Midbrain (tissue), 1 donor: Measurements from ENCODE around the gene CLDN10.

Experiments used
- DNase-seq: peaks from one replicate; lab custom pipeline; 2025; lab: John Stamatoyannopoulos, UW

The CLDN10 gene

DNA sequence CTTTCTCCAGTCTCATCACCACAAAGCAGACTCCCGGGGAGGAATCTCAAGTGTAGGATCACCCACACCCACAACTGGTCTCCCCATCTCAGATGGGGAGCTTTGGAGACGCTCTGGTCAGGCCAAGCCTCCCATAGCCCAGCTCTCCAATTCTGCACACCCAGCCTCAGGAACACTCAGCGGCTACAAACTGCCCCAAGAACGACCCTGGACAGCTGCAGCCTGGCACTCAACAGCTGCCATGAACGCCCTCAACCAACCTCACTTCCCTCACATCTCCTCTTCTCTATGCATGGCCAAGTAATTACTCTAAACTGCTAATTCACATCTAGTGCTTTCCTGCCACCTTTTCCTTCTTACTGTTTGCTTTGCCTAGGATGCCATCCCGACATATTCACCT is 49.4 kb downstream of the CLDN10 start:
- DNase-seq: no peak

DNA sequence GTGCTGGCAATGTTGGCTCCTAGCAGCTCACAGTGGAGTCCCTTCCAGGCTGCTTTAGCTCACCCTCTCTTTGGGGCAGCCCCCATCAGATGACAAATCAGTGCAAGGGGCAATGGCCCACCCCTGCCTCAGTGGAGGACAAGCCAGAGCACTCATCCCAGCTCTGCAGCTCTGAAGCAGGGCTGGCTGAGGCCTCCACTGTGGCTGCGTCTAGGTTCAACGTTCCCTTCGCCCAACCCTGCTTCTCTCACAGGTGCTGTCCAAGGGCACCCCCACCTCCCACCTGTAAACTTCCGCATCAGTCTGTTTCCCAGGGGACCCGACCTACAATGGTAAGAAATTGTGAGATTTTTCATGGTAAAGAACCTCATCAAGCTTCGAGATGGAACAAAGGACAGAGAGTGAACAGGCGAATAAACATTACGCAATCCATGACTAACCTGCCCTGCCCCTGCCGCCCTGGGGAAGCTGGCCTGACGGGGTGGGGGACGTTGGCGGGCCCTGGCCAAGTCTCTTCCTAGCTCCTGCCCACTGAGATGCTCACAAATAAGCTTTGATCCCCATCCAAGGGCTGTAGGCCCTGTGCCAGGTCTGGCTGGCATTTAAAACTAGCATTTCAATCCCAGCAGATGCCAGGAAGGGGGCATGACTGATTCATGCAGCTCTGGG is 51.5 kb downstream of the CLDN10 start:
- no peak for DNase-seq

DNA sequence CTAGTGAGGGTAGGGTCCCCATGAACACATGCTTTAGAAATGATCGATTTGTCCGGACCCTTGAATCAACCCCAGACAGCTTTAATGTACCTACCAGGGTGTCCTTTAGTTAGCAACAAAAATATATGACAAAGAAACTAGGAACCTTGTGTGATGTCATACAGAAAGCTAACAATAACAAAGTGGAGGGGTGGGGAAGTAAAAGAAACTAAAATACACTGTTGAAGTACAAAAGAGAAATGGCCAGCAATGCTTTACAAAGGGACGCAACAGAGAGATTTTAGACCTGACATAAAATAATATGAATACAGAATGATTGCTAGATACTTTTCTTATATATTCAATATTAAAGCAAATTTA is 52.0 kb downstream of the CLDN10 start:
- no peak for DNase-seq

DNA sequence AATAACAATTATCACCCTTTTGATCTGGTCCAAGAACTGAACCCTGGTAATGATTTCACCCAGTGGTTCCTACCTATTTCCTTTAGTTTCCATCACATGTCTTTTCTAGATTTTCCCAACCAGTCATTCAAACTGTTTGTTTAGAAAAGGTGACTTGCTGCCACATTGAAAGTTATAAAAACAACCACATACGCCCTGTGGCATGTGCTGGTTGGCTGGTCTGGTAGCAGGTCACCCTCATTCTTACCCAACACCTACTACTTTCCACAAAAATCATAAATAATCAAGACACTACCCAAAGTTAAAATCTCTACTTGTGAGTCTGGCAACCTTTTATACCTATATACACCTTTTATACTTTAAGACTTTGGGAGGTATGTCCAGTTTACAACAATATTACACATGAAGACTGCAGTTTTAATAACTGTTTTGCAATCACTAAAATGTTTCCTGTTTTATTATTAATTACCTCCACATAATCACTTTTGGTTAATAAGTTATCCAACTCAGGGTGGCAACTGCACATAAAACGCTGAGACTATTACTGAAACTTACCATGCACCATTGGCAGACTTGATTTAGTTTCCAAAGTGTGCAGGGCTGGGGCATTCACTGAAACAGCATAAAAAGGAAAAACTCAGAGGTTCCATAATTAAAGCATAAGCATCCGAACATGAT is 53.1 kb downstream of the CLDN10 start:
- no peak for DNase-seq

DNA sequence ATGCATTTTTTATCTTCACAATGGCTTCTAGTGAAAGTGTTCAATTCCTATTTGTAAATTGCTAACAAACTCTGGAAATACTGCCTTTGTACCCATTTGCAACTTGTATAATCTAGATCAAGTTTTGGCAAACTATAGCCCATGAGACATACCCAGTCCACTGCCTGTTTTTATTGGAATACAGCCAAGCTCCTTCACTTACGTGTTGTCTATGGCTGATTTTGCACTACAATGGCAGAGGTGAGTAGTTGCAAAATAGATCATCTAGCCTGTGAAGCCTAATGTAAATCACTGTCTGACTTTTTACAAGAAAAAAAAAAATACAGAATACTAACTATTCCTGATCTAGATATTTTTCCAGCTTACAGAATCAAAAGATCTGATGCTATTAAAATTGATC is 54.8 kb downstream of the CLDN10 start:
- no peak for DNase-seq

DNA sequence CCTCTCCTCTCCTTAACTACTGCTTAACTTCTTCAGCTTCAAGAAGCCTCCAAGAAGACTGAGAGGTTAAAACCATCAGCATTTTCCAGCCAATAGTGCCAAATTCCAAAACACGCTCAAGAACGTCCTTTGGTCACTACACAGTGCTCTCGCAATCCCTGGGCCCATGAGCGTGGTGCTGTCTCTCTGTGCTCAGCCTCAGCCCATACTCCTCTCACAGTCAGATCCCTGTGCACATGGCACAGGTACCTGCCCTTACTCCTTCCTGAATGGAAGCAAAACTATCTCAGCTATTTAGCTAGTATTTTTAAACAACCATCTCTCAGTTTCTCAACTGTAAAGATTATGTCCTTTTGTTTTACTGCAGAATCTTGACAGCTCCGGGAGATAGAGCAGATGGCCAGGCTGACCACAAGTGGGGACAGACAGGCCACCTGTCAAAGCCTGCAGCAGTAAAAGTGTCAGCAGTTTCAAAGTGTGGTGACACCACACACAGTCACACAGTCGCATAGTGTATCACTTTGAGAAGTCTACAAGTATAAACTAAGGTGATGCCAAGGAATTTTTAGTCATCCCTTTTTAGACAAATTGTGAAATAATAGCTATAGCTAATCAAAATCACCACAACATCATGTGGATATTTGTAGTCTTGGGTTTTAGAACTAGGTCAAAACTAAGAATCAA is 56.3 kb downstream of the CLDN10 start:
- no peak for DNase-seq

DNA sequence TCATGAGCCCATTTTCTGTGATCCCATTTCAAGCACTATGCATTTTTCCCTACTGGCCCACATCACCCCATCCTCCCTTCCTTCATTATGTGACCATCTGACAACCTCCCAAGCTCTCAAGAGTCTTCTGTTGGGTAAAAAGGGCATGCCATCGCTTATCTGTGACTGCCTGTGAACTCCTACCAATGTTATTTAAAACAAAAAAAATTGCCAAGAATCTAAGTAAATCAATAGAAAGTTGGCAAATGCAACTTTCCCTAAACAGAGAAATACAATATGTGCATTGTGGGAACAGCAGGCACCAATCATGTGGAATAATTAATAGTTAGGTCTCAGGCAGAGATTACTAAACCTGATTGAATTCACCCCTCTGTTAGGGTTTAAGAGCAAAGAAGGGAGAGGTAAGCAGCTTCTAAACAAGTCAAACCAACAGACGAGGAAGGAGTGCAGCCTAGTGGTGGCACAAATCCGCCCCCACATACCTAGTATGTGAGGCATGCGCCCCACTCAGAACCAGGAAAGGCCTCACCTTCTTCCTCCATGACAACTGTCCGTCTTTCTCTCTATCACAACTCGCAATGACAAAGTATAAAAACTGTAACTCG is 62.2 kb downstream of the CLDN10 start:
- no peak for DNase-seq

DNA sequence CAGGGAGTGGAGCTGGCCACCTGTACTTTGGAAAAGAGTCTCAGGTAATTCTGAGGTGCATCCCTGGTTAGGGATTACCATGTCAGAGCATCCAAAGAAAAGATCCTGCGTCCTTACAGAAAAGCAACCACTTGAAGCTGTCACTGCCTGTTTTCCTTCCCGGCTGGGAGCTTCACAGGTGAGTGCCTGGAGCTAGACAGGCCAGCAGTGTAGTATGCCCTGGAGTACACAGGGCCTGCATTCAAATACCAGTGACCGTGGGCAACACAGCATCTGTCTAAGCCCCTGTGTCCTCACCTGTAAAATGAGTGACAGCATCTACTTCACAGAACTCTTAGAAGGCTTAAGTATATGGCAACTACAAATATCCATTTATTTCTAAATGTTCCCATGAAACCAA is 63.0 kb downstream of the CLDN10 start:
- DNase-seq: no peak

DNA sequence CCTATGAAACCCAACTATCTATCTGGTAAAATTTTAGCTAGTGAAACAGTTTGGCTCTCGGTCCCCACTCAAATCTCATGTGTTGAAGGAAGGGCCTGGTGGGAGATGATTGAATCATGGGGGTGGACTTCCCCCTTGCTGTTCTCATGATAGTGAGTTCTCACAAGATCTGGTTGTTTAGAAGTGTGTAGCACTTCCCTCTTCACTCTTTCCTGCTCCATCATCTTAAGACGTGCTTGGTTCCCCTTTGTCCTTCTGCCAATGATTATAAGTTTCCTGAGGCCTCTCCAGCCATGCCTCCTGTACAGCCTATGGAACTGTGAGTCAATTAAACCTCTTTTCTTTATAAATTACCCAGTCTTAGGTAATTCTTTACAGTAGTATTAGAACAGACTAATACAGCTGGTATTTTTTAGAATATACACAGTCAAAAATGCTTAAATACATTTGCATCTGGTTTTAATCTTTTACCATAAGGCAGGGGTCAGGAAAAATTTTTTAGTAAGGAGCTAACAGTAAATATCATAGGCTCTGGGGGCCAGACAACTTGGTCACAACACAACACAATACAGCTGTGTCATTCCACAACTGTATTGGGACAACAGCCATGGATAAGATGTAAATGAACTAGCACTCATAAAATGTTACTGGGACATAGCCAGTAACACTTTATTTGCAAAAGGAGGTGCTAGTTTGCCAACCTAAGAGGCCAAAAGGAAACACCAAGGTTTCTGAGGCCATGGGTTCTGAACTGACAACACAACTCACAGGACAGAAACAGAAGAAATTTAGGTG is 67.7 kb downstream of the CLDN10 start:
- no peak for DNase-seq

DNA sequence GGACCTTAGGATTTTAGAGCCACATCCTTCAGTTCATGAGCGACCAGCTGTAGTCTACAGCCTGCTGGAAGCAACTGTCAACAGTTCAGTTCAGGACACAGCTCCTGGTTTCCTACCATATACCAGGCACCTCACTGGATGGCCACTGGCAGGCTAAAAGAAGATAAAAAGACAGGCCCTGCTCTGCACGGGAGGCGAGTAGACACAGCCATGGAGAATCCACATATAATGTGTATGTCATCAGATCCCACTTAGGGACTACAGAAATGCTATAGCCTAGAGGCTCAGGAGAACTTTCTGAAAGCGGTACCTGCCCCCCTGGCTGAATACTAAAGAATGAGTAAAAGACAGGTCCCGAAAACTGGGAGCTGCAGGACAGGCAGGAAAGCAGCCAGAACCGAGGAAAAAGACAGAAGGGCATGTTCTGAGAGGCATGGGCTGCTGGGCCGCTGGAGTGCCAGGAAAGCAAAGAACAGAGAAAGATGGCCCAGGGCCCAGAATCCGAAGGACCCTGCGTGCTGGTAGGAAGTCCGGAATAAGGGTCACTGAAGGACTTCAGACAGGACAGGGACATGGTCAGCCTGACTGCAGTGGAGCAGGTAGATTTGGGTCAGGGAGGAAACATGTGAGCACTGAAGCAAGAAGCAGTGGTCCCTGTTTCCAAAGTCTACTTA is 68.4 kb downstream of the CLDN10 start:
- peak; percentile 53 for DNase-seq

DNA sequence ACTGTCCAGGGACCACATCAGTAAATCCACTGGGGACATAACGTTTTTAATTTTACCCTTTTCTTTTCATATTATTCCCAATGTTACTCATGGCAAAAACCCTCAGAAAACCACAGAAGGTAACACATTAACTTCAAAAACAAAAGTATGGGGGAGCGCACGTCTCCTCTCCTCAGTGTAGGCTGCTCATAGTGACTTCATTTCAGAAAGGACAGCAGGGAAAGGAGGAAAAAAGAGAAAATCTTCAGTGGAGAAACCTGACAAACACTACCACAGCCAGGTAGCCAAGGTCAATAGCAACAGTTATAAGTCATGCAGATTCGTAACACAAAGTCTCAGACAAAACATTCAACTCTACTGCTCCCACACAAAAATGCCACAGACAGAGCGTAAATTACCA is 70.6 kb downstream of the CLDN10 start:
- no peak for DNase-seq

DNA sequence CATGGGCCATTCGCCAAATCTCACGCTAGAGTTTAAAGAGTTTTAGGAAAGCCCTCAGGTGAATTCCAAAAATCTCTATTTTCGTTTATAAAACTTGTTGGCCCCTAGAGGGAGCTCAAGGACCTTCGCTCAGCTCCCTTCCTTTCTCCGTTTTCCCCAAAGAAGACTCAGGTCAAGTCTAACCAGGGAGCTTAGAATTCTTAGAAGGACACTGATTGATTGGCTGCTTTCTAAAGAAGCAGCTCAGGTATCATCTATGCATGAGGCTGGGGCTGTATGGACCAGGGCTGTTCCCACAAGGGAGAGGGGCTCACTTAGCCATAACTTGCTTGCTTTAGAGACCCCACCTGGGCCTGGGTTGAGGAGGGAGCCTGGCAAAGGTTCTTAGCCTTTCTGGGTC is 71.5 kb downstream of the CLDN10 start:
- DNase-seq: peak; percentile 30

DNA sequence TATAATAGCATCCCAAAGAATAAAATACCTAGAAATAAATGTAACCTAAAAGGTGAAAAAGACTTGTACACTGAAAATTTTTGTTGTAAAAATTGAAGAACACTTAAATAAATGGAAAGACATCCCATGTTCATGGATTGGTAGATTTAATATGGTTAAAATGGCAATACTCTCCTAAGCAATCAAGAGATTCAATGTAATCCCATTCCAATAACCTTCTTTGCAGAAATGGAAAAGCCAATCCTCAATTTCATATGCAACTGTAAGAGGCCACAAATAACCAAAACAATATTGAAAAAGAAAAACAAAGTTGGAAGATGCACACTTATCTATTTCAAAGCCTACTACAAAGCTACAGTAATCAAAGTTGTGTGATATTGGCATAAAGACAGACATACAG is 74.2 kb downstream of the CLDN10 start:
- no peak for DNase-seq

DNA sequence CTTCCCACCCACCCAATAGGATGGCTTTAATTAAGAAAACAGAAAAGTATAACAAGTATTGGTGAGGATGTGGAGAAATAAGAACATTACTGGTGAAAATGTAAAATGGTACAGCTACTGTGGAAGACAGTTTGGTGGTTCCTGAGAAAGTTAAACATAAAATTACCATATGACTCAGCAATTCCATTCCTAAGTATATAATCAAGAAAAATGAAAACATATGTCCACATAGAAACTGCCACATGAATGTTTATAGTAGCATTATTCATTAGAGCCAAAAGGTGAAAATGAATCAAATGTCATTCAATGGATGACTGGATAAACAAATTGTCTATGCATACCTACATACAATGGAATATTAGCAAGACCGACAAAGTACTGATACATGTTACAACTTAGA is 75.1 kb downstream of the CLDN10 start:
- no peak for DNase-seq

DNA sequence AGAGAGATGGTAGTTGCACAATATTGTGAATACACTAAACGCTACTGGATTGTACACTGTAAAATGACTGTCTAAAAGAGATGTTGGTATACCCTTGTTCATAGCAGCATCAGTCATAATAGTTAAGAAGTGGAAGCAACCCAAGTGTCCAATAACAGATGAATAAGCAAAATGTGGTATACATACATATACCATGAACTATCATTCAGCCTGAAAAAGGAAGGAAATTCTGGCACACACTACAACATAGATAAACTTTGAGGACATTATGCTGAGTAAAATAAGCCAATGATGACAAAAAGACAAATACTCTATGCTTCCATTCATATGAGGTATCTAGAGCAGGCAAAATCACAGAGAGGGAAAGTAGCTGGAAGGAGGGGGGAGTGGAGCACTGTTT is 76.0 kb downstream of the CLDN10 start:
- no peak for DNase-seq

DNA sequence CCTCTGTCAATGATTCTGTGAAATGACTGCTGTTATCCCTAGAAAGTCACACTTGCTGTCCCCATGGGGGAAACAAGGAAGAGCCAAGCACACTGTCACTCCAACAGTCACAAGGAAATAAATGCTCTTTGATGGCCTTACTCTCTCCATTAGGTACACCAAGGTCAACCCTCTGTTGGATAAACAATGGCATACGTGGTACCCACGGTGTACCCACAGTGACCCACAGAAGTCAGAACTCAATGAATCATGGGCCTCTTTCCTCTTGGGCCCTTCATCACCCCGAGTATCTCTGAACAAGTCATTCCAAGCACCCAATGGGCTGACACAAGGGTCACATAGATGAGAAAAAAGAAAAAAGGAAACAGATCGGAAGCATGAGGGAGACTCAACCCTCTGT is 76.6 kb downstream of the CLDN10 start:
- DNase-seq: no peak
